Measurements from ENCODE around the gene GRIA3.
"Not testable (repeated sequence)": the region's sequence is repeated elsewhere in the genome, so short reads cannot be mapped to it uniquely, and the experiment has no call there.

Gene GRIA3

DNA sequence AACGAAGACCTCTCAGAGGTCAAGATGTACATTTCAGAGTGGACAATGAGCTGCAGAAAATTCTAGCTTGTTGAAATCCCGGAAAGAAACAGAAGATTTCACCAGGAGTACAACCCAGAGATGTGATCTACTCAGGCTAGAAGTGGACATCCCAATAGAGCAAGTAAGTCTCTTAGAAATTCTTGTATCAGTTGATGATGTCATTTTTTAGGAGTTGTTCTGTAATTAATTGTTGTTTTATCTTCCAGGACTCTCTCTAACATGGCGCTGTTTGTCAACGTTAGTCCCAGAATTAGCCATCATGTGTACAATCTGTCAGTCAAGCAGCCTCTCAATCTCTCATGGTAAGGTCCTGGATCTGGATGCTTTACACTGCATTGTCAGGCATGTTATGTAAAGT is 174.4 kb downstream of the GRIA3 start:
- no peak for DNase-seq

- DNase-seq, result no peak
These were observed 177.3 kb downstream of the GRIA3 start for GRCh38 chrX:123361371-123361770.

DNA sequence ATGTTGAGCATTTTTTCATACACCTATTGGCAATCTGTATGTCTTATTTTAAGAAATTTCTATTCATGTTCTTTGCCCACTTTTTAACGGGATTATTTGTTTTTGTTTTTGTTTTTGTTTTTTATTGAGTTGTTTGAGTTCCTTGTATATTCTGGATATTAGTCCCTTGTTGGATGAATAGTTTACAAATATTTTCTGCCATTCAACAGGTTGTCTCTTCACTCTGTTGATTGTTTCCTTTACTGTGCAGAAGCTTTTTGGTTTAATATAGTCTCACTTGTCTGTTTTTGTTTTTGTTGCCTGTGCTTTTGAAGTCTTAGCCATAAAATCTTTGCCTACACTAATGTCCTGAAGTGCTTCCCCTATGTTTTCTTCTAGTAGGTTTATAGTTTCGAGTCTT is 202.1 kb downstream of the GRIA3 start:
- DNase-seq, result not testable (repeated sequence)

- no peak for DNase-seq
These were observed 208.8 kb downstream of the GRIA3 start for GRCh38 chrX:123392921-123393320.

DNA sequence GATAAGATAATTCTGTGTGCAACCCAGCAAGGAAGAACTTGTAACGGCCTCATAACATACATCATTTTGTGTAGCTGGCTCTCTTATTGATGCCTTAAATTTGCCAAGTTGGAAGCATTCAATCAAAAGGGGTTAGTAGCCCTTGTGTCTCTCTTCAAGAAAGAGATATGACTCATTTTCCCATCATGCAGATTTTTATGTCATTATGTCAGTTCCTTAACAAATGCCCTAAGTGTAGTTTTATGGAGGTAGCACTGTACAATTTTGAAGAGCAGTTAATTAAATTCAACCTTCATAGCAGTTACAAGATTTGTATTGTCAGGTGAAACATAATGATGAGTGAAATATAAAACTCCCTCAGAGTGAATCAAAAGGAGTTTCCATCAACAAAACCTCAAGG is 215.6 kb downstream of the GRIA3 start:
- DNase-seq, result no peak

DNA sequence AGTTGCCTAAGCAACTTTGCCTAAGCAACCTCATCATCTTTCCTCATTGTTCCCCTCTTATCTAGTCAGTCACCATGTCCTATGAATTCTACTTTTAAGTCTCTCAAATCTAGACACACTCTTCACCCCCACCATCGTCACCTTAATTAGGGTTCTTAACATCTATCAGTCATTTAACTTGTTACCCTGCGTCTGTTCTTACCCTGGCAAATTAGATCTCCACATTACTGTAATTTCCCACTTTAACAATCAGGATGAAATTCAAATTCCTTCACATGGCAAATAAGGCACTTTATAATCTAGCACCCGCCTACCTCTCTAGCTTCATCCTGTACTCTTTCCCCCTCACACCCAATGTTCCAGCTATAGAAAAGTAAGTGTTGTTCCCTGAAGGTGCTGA is 221.2 kb downstream of the GRIA3 start:
- DNase-seq, result no peak

DNA sequence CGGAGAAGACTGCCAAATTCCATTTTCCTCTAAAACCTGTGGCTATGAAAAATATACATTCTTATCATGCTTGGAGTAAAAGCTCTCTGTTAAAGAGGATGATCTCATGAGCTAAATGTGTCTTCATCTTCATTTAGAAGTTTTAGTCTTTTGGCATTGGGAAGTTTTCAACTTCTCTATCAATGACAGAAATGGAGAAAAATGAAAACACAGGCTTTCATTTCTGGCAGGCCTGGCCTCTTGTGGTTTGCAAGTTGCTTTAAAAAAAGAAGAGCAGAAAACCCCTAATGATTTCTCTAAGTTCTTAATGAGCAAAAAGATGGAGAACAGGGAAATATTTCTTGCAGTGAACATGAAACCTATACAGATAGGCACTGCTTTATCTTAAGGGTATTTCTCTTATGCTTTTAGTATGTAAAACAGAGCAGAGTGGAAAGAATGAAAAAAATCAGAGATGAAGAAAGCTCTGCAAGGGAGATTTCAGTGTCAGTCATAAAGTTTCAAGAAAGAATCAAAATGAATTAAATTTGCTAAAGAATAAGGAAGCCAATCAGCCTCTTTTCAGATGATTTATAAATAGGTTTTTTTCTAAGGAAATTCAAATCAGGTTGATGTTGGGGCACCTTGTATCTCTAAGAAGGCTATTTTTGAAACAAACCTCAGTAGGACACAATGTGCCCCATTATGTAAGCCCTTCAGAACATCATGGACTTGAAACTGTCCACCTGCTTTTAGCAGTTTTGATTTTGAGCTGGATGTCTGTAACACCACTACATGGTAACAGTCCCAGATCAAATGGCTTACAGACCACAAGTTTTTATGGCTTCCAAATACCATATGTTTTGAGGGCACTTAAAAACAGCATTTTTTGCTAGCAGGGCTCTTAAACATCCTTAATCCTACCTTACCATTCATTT is 225.0 kb downstream of the GRIA3 start:
- DNase-seq, result no peak

- DNase-seq, result no peak
These were observed 238.8 kb downstream of the GRIA3 start for GRCh38 chrX:123422875-123423274.

DNA sequence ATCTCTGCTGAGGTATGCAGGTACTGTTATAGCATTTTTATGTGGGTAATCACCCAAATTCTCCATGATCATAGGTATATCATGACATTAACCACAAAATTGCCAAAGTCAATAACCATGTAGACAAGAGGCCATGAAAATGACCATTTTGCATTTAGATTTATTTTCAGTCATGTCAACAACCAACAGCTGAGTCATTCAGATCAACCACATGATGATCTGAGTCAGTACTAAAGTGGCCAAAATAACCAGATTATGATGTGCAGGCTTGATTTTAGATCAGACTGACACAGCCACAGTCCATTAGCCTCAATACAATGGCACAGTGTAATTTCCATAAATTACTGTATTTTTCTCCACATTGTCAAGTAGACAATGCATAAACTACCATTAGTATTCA is 240.5 kb downstream of the GRIA3 start:
- no peak for DNase-seq

DNA sequence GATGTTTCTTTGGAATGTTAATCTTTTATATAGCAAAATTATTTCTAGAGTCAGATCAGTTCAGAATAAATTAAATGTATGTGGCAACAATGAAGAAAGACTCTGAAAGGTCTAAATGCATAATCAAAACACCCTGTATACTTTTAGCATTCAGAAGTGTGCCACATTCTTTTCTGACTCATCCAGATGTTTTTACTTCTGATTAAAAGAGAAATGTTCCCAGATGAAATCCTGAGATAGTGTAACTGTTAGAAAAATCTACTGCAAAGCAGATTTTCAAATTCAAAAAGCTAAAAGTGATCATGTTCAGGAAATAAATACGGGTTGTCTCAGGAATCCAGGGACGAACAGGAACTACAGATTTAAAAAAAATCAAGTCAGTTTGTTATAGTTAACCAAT is 241.4 kb downstream of the GRIA3 start:
- no peak for DNase-seq

GRCh38 chrX:123425904-123426303 is 241.8 kb downstream of the GRIA3 start:
- DNase-seq, result no peak

DNA sequence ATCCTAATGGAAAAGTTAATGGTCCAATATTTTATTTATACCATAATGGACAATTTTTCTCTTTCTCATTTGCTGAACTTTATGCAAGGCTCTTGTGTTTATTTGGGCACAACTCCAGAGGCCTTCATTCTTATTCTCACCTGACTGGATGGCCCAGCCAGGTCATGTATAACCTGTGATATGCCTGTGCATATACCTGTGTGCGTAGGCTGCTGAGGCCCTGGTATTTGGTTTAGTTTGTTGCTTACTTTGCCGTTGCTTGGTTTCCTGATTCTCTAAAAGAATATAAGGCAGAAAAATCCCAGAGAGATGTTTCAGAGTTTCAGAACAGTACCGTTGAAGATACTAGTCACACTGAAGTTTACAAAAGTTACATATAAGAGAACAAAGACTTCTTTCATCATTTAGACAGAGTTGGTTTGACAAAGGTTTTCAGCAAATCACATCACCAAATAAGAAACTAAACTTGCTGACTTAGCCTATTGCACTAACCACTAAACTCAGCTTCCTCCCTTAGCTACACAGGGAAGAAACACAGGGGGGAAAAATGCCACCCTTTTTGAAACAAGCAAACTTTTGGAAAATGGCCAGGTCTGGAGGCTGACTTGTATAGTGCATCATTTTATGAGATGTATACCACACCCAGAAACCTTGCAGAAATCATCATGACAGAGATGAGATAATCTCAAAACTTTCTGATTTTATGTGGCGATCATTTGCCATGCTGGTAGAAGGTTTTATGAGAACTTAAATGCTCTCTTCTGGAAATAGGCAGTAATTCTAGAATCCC is 248.5 kb downstream of the GRIA3 start:
- no peak for DNase-seq

GRCh38 chrX:123436512-123437136 is 252.5 kb downstream of the GRIA3 start:
- DNase-seq, result no peak

DNA sequence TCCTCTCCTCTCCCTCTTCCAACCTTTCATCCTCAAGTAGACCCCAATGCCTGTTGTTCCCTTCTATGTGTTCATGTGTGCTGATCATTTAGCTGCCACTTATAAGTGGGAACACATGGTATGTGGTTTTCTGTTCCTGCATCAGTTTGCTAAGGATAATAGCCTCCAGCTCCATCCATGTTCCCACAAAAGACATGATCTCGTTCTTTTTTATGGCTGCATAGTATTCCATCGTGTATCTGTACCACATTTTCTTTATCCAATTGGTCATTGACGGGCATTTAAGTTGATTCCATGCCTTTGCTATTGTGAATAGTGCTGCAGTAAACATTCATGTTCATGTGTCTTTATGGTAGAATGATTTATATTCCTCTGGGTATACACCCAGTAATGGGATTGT is 255.8 kb downstream of the GRIA3 start:
- DNase-seq, result not testable (repeated sequence)

- DNase-seq, result no peak
These were observed 258.7 kb downstream of the GRIA3 start for GRCh38 chrX:123442764-123443163.

DNA sequence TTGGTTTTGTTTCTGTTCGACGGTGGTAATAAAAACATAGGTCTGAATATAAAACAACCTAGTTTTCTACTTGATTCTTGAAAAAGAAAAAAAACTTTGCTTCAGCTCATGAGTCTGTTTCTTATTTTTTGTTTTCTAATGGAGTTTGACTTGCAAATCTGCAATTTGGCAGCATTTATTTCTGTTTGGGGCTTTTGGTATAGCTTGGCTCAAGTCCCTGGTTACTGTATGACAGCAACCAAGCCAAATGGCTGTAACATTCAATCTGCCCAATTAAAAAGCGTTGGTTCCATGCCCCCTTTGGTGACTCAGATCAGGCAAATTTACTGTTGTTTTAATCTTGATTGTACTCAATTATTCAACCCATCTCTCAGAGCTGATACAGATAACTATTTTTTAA is 263.4 kb downstream of the GRIA3 start:
- no peak for DNase-seq

DNA sequence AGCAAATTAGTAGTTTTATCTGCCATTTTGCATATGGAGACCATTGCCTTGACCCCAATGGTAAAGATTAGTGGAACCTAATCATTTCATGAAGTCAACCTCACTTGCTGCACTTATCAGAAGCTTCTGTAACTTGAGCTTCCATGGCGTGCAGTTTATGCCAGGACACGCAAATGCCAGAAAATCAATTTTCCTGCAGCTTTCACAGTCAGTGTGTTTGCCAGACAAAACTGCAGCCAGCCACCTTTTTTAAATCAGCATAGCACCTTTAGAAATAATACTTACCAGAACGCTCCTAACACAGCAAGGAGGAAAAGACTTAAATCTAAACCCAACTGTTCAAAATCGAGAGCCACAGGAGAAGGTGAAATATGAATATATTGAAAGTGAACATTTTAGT is 265.3 kb downstream of the GRIA3 start:
- no peak for DNase-seq

- DNase-seq, result no peak
These were observed 266.1 kb downstream of the GRIA3 start for GRCh38 chrX:123450222-123450621.

- DNase-seq, result no peak
These were observed 270.8 kb downstream of the GRIA3 start for GRCh38 chrX:123454712-123455431.

DNA sequence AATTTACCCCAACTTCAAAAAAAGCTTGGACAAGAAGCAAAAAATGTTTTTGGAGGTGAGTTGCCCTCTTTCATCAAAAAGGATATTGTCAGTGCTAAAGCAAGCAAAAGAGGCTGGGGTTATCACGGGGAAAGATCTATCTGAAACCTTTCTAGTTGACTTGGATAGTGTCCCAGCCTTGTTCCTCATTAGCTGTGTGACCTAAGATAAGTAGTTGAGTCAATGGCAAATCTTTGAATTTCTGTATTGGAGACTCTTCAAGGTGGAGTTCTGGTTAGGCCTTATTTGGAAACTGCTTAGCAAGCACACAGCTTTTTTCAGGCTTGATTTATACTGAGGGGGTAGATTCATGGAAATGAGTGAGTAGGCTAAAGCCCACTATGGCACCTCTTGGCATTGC is 271.6 kb downstream of the GRIA3 start:
- no peak for DNase-seq

DNA sequence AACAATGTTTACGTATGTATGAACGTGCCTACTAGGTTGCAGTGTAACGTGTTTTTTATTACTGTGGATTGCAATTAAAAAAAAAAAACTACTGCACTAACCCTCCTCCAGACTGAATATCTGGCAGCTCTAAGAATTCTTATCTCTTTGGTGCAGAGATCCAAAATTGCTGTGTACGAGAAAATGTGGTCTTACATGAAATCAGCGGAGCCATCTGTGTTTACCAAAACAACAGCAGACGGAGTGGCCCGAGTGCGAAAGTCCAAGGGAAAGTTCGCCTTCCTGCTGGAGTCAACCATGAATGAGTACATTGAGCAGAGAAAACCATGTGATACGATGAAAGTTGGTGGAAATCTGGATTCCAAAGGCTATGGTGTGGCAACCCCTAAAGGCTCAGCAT is 280.6 kb downstream of the GRIA3 start:
- DNase-seq, result no peak

DNA sequence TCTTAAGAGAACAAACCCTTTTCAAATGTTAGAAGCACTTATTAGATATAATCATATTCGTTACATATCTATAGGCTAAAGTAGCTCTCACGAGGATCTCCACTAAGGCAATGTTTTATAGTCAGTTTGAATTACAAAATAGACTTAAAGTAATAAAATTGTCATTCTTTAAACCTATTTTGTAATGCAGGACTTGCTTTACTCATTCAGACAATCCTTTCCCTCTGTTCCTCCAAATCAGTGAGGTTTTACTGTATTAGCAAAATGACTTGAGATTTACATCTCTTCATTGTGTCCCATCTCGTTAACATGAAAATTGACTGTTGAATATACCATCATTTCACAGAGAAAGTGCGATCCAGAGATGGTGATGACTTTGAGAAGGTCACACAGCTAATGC is 284.4 kb downstream of the GRIA3 start:
- no peak for DNase-seq

All from CD4-positive, alpha-beta T cell treated with Interleukin-6 for 4 hours (primary cell).